HepG2 (cell line): ENCODE data around the gene SNPH. TPM values are rescaled to one million over a fixed set of nuclear protein-coding genes. Genes with fewer than 3 reads are reported as not detected.

Experiments used
- ARNT ChIP-seq: fragments of 450-650 bp; IDR thresholded peaks from 2 replicates; pipeline ENCODE4 v1.6.1; 2017
- ATM ChIP-seq: fragments of 450-650 bp; IDR thresholded peaks from 2 replicates; pipeline ENCODE4 v1.7.1; 2017; ENCODE audit warnings: mild to moderate bottlenecking, borderline replicate concordance
- CBX1 ChIP-seq: IDR thresholded peaks from one replicate; pipeline ENCODE4 v1.6.1; 2016; ENCODE audit warnings: antibody characterized with exemption, low read depth
- ESRRA ChIP-seq: sonication (generic); formaldehyde crosslinking; IDR thresholded peaks from 2 replicates; pipeline ENCODE4 v1.5.1; 2020; ENCODE audit warnings: mild to moderate bottlenecking, low read depth, missing genetic modification reagents
- ETV6 ChIP-seq: sonication (generic); formaldehyde crosslinking; conservative IDR thresholded peaks from 2 replicates; pipeline ENCODE4 v1.4.0; 2020; ENCODE audit warnings: missing genetic modification reagents
- HDAC1 ChIP-seq: sonication (generic); formaldehyde crosslinking; IDR thresholded peaks from 2 replicates; pipeline ENCODE4 v1.5.1; 2020; ENCODE audit warnings: mild to moderate bottlenecking, missing genetic modification reagents
- HNRNPH1 ChIP-seq: fragments of 200-400 bp; formaldehyde crosslinking; optimal IDR thresholded peaks from 2 replicates; pipeline ENCODE3; 2017; ENCODE audit warnings: mild to moderate bottlenecking, low read depth, low read length
- HNRNPL ChIP-seq: fragments of 200-400 bp; formaldehyde crosslinking; IDR thresholded peaks from 2 replicates; pipeline ENCODE4 v1.6.1; 2017; ENCODE audit warnings: mild to moderate bottlenecking, low read depth, low read length
- IKZF4 ChIP-seq: sonication (generic); formaldehyde crosslinking; IDR thresholded peaks from 2 replicates; pipeline ENCODE4 v1.5.1; 2020; ENCODE audit warnings: borderline replicate concordance, mild to moderate bottlenecking, low read depth, missing genetic modification reagents; ENCODE audit errors: not compliant biosample characterization
- KDM1A ChIP-seq: IDR thresholded peaks from 2 replicates; pipeline ENCODE4 v1.6.1; 2016; ENCODE audit warnings: missing compliant biosample characterization
- NPAS2 ChIP-seq: sonication (generic); formaldehyde crosslinking; IDR thresholded peaks from 2 replicates; pipeline ENCODE4 v1.8.0; 2022; ENCODE audit warnings: mild to moderate bottlenecking, missing genetic modification reagents, borderline replicate concordance
- RARA ChIP-seq: IDR thresholded peaks from 2 replicates; pipeline ENCODE4 v1.6.1; 2016; ENCODE audit warnings: missing genetic modification reagents, missing compliant biosample characterization
- U2AF2 ChIP-seq: fragments of 200-400 bp; formaldehyde crosslinking; IDR thresholded peaks from 2 replicates; pipeline ENCODE4 v1.6.1; 2017; ENCODE audit warnings: low read depth, mild to moderate bottlenecking, low read length
- ZMAT3 ChIP-seq: sonication (generic); formaldehyde crosslinking; conservative IDR thresholded peaks from 2 replicates; pipeline ENCODE4 v1.7.0; 2021; ENCODE audit warnings: missing genetic modification reagents
- ZNF577 ChIP-seq: sonication (generic); formaldehyde crosslinking; IDR thresholded peaks from 2 replicates; pipeline ENCODE4 v1.4.0; 2020; ENCODE audit warnings: mild to moderate bottlenecking, low read depth, missing genetic modification reagents, borderline replicate concordance
- ZNF781 ChIP-seq: sonication (generic); formaldehyde crosslinking; IDR thresholded peaks from 2 replicates; pipeline ENCODE4 v1.5.1; 2020; ENCODE audit warnings: borderline replicate concordance, mild to moderate bottlenecking, missing genetic modification reagents; ENCODE audit errors: not compliant biosample characterization
- ZNF839 ChIP-seq: sonication (generic); formaldehyde crosslinking; IDR thresholded peaks from 2 replicates; pipeline ENCODE4 v1.4.0; 2020; ENCODE audit warnings: missing genetic modification reagents, mild to moderate bottlenecking, borderline replicate concordance
- ZNF883 ChIP-seq: sonication (generic); formaldehyde crosslinking; IDR thresholded peaks from 2 replicates; pipeline ENCODE4 v1.5.1; 2020; ENCODE audit warnings: mild to moderate bottlenecking, missing genetic modification reagents; ENCODE audit errors: not compliant biosample characterization
- polyA plus RNA-seq, 8 experiments: library from polyadenylated mRNA; depleted of rRNA in 3 of 8; stranded (reverse) in 7 of 8; unstranded in 1 of 8; fragments of >200 nt; fragmentation: Illumina TruSeq in 4 of 8; extraction: Trizol in 4 of 8; gene quantifications; 2 replicates each; pipeline versions ENCODE4 v1.2.1 to v1.2.3, GENCODE V29; 2011 to 2016; ENCODE audit warnings: low read depth in 4 of 8, missing spikeins in 1 of 8, mixed read lengths in 1 of 8; ENCODE audit not compliant: insufficient read depth in 1 of 8
- total RNA-seq, 5 experiments: library from RNA; depleted of rRNA; stranded (reverse); fragments of >200 nt; fragmentation: Illumina TruSeq; extraction: Trizol; gene quantifications; 2 replicates each; pipeline ENCODE4 v1.2.3, GENCODE V29; 2016; ENCODE audit warnings: low read depth in 1 of 5
- TF ChIP-seq, protein P1 (sequence below): IDR thresholded peaks from 2 replicates; pipeline ENCODE4 v1.6.1; 2016; ENCODE audit warnings: low read depth, borderline replicate concordance
- TF ChIP-seq, protein P2 (sequence below): sonication (generic); formaldehyde crosslinking; IDR thresholded peaks from 2 replicates; pipeline ENCODE4 v1.5.0; 2020; ENCODE audit warnings: missing genetic modification reagents, mild to moderate bottlenecking, borderline replicate concordance
- TF ChIP-seq, protein P3 (sequence below): sonication (generic); formaldehyde crosslinking; IDR thresholded peaks from 2 replicates; pipeline ENCODE4 v1.8.1; 2023; ENCODE audit warnings: mild to moderate bottlenecking, moderate library complexity, missing genetic modification reagents
- TF ChIP-seq, protein P4 (sequence below): sonication (generic); formaldehyde crosslinking; conservative IDR thresholded peaks from 2 replicates; pipeline ENCODE4 v1.8.1; 2023; ENCODE audit warnings: missing genetic modification reagents
- TF ChIP-seq, protein P5 (sequence below): sonication (generic); formaldehyde crosslinking; IDR thresholded peaks from 2 replicates; pipeline ENCODE4 v1.4.0; 2020; ENCODE audit warnings: missing genetic modification reagents
- TF ChIP-seq, protein P6 (sequence below): sonication (generic); formaldehyde crosslinking; IDR thresholded peaks from 2 replicates; pipeline ENCODE4 v1.4.0; 2020; ENCODE audit warnings: mild to moderate bottlenecking, missing genetic modification reagents

Gene SNPH
- total and polyA plus RNA-seq, 2 of the 13 experiments (the other 11 are each of a cell fraction or from before 2014, with no cell fraction given): 0.09 TPM; not detected in 1

DNA sequence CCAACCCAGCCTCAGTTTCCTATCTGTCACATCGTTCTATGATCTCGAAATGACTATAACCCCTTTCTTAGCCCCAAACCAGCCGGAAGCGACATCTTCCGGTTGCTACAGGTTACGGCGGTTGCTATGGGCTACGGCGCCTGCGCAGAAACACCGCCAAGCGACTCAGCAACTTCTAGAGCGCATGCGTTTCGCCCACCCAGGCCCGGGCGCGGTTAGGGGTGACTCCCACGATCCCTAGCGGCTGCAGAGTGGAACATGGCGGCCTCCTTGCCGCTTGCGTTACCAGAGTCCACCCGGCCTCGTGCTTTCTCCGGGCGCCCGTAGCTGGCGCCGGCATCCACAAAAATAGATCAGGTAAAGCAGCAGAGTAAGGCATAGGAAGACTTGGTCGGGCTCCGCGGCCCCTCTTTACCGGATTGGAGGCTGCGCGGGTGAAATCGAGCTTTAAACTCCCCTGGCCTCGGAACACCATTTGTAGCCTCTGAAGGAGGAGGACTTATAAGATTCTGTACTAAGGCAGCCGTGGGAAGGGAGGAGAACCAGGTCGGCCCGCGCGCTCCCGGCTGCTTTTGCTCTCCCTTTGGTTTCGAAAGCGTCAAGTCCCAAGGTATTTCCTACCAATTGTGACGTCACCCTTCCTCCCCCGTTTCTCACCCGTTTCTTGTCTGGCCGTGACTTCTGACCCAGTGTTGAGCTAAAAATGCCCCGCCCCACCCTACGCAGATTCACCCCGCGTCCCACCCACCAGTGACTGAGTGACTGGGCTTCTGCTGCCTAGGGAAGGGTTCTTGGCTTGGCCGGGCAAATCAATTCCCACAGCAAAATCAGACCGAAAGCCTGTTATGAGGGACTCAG is 59.3 kb downstream of the SNPH start (continued):
- TF ChIP-seq, protein P1, sequence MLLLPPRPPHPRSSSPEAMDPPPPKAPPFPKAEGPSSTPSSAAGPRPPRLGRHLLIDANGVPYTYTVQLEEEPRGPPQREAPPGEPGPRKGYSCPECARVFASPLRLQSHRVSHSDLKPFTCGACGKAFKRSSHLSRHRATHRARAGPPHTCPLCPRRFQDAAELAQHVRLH: peak; percentile 86
- peak; percentile 91 for TF ChIP-seq ETV6 (CRISPR knock-in tag)
- TF ChIP-seq, protein P2, sequence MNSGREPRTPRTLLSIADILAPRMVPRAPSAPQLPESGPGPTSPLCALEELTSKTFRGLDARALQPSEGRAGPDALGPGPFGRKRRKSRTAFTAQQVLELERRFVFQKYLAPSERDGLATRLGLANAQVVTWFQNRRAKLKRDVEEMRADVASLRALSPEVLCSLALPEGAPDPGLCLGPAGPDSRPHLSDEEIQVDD (CRISPR knock-in tag): peak; percentile 77; the same call in 1 of the 2 replicates
- peak; percentile 87 for TF ChIP-seq KDM1A (CRISPR knock-in tag)
- TF ChIP-seq ZNF839 (CRISPR knock-in tag): no peak; the same call in 1 of the 2 replicates
- TF ChIP-seq HNRNPH1: peak; percentile 20
- peak; percentile 52 for TF ChIP-seq RARA (CRISPR knock-in tag)
- TF ChIP-seq HNRNPL: peak; percentile 56; the same call in 1 of the 2 replicates
- TF ChIP-seq ZNF883: no peak
- TF ChIP-seq, protein P3, sequence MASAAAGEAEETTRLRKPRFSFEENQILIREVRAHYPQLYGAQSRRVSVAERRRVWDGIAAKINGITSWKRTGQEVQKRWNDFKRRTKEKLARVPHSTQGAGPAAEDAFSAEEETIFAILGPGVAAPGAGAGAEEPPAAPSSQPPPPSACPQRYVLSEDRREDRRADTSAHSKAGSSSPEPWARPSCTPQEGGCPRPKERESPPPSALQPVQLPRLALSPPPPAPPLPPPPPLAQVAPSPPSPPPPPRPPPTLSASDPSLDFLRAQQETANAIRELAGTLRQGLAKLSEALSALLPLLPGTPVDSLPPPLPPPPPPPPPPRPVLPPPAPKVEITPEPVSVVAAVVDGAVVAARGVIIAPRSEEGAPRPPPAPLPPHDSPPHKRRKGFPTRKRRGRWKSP (CRISPR knock-in tag): peak; percentile 12; the same call in 1 of the 2 replicates
- peak; percentile 57 for TF ChIP-seq CBX1
- TF ChIP-seq, protein P4, sequence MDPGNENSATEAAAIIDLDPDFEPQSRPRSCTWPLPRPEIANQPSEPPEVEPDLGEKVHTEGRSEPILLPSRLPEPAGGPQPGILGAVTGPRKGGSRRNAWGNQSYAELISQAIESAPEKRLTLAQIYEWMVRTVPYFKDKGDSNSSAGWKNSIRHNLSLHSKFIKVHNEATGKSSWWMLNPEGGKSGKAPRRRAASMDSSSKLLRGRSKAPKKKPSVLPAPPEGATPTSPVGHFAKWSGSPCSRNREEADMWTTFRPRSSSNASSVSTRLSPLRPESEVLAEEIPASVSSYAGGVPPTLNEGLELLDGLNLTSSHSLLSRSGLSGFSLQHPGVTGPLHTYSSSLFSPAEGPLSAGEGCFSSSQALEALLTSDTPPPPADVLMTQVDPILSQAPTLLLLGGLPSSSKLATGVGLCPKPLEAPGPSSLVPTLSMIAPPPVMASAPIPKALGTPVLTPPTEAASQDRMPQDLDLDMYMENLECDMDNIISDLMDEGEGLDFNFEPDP (CRISPR knock-in tag): no peak
- TF ChIP-seq U2AF2: peak; percentile 100
- peak; percentile 86 for TF ChIP-seq ZMAT3 (CRISPR knock-in tag)
- no peak for TF ChIP-seq ARNT
- TF ChIP-seq IKZF4 (CRISPR knock-in tag): no peak
- TF ChIP-seq HDAC1 (CRISPR knock-in tag): peak; percentile 70; the same call in 1 of the 2 replicates
- TF ChIP-seq, protein P5, sequence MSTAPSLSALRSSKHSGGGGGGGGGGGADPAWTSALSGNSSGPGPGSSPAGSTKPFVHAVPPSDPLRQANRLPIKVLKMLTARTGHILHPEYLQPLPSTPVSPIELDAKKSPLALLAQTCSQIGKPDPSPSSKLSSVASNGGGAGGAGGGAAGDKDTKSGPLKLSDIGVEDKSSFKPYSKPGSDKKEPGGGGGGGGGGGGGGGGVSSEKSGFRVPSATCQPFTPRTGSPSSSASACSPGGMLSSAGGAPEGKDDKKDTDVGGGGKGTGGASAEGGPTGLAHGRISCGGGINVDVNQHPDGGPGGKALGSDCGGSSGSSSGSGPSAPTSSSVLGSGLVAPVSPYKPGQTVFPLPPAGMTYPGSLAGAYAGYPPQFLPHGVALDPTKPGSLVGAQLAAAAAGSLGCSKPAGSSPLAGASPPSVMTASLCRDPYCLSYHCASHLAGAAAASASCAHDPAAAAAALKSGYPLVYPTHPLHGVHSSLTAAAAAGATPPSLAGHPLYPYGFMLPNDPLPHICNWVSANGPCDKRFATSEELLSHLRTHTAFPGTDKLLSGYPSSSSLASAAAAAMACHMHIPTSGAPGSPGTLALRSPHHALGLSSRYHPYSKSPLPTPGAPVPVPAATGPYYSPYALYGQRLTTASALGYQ (CRISPR knock-in tag): no peak
- no peak for TF ChIP-seq NPAS2 (CRISPR knock-in tag)
- TF ChIP-seq ZNF577 (CRISPR knock-in tag): no peak; the same call in 1 of the 2 replicates
- TF ChIP-seq, protein P6, sequence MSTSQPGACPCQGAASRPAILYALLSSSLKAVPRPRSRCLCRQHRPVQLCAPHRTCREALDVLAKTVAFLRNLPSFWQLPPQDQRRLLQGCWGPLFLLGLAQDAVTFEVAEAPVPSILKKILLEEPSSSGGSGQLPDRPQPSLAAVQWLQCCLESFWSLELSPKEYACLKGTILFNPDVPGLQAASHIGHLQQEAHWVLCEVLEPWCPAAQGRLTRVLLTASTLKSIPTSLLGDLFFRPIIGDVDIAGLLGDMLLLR (CRISPR knock-in tag): peak; percentile 72; the same call in 1 of the 2 replicates
- TF ChIP-seq ATM: no peak
- peak; percentile 94 for TF ChIP-seq ZNF781
- peak; percentile 77; the same call in 1 of the 2 replicates for TF ChIP-seq ESRRA (CRISPR knock-in tag)
